RWPE2 (cell line): ENCODE measurements around the gene GCAT.
"Not testable (repeated sequence)": the region's sequence is repeated elsewhere in the genome, so short reads cannot be mapped to it uniquely, and the experiment has no call there.

Experiments used
- ATAC-seq: fragments of 200-7000 bp; cut with Tn5 transposase; 3 replicates; pipeline ENCODE4 v1.9.1; 2021; ENCODE audit warnings: low read depth
- DNase-seq: peaks from one replicate; pipeline ENCODE4 v3.0.0-alpha.2; 2020; ENCODE audit warnings: low spot score
- H3K27ac ChIP-seq: fragments of 450-650 bp; 2 replicates; pipeline ENCODE4 v1.5.1; 2017; ENCODE audit warnings: mild to moderate bottlenecking; ENCODE audit not compliant: poor library complexity, severe bottlenecking
- H3K27me3 ChIP-seq: fragments of 250-450 bp; sonication (Bioruptor Pico); 2 replicates; pipeline ENCODE4 v1.5.1; 2021; ENCODE audit warnings: mild to moderate bottlenecking, moderate library complexity; ENCODE audit not compliant: insufficient read depth, poor library complexity, severe bottlenecking
- H3K36me3 ChIP-seq: fragments of 250-450 bp; sonication (Bioruptor Pico); 2 replicates; pipeline ENCODE4 v1.5.1; 2020; ENCODE audit warnings: low read depth, mild to moderate bottlenecking, moderate library complexity
- H3K4me1 ChIP-seq: fragments of 250-450 bp; sonication (Bioruptor Pico); 2 replicates; pipeline ENCODE4 v1.5.1; 2021; ENCODE audit warnings: mild to moderate bottlenecking, moderate library complexity; ENCODE audit not compliant: insufficient read depth, poor library complexity, severe bottlenecking
- H3K4me3 ChIP-seq: fragments of 250-450 bp; sonication (Bioruptor Pico); 2 replicates; pipeline ENCODE4 v1.5.1; 2021; ENCODE audit warnings: mild to moderate bottlenecking, moderate library complexity; ENCODE audit not compliant: severe bottlenecking
- H3K9me3 ChIP-seq: fragments of 250-450 bp; sonication (Bioruptor Pico); 2 replicates; pipeline ENCODE4 v1.5.1; 2021; ENCODE audit warnings: mild to moderate bottlenecking, moderate library complexity; ENCODE audit not compliant: severe bottlenecking
- TF ChIP-seq, protein P1 (sequence below): fragments of 450-650 bp; IDR thresholded peaks from one replicate; pipeline ENCODE4 v1.5.1; 2017; ENCODE audit warnings: mild to moderate bottlenecking, moderate library complexity; ENCODE audit not compliant: poor library complexity, severe bottlenecking

GCAT gene

GRCh38 chr22:37792494-37792893 lies 15.2 kb upstream of the GCAT start:
- Histone ChIP-seq H3K4me1 (no peaks in the 10 kb centered on the region), H3K27me3 (no peaks in the 10 kb centered on the region), H3K9me3 (no peaks in the 10 kb centered on the region), H3K36me3 (no peaks in the 10 kb centered on the region), H3K4me3 (no peak overlapping the region), H3K27ac (no peak overlapping the region)
- DNase-seq (no peak), ATAC-seq (no peak)
- TF ChIP-seq, protein P1, sequence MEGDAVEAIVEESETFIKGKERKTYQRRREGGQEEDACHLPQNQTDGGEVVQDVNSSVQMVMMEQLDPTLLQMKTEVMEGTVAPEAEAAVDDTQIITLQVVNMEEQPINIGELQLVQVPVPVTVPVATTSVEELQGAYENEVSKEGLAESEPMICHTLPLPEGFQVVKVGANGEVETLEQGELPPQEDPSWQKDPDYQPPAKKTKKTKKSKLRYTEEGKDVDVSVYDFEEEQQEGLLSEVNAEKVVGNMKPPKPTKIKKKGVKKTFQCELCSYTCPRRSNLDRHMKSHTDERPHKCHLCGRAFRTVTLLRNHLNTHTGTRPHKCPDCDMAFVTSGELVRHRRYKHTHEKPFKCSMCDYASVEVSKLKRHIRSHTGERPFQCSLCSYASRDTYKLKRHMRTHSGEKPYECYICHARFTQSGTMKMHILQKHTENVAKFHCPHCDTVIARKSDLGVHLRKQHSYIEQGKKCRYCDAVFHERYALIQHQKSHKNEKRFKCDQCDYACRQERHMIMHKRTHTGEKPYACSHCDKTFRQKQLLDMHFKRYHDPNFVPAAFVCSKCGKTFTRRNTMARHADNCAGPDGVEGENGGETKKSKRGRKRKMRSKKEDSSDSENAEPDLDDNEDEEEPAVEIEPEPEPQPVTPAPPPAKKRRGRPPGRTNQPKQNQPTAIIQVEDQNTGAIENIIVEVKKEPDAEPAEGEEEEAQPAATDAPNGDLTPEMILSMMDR, result no peak

- no peaks in the 10 kb centered on the region for H3K36me3 ChIP-seq
- H3K27me3 ChIP-seq, result no peaks in the 10 kb centered on the region
- no peak for ATAC-seq
- no peaks in the 10 kb centered on the region for H3K9me3 ChIP-seq
- TF ChIP-seq, protein P1, result no peak
- no peaks in the 10 kb centered on the region for H3K4me1 ChIP-seq
- no peak for DNase-seq
- no peak overlapping the region for H3K4me3 ChIP-seq
- H3K27ac ChIP-seq, result no peak overlapping the region
These were observed 13.4 kb upstream of the GCAT start for GRCh38 chr22:37794376-37794775.

DNA sequence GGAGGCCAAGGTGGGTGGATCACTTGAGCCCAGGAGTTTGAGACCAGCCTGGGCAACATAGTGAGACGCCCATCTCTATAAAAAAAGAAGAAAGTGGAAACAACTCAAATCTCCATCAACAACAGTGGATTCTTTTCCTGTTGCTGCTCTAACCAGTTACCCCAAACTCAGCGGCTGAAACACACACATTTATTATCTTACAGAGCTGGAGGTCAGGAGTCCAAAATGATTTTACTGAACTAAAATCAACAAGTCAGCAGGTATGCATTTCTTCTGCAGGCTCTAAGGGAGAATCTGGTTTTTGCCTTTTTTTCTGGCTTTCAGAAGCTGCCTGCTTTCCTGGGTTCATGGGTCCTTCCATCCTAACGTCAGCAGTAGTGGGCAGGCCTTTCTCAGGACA lies 11.7 kb upstream of the GCAT start:
- TF ChIP-seq, protein P1, result no peak

DNA sequence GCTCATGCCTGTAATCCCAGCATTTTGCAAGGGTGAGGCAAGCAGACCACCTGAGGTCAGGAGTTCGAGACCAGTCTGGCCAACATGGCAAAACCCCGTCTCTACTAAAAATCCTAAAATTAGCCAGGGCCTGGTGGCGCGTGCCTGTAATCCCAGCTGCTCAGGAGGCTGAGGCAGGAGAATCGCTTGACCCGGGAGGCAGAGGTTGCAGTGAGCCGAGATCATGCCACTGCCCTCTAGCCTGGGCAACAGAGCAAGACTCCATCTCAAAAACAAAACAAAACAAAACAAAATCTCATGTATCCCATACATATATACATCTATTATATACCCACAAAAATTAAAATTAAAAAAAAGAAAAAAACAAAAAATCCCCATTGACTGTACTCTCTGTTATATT lies 10.5 kb upstream of the GCAT start:
- not testable (repeated sequence) for ATAC-seq, H3K4me1 ChIP-seq, H3K27ac ChIP-seq, H3K9me3 ChIP-seq, DNase-seq, H3K4me3 ChIP-seq, H3K36me3 ChIP-seq, H3K27me3 ChIP-seq

More for the DNA sequence above, 11.7 kb upstream of the GCAT start:
- H3K27ac ChIP-seq, result no peak overlapping the region
- DNase-seq (no peak), ATAC-seq (no peak)
- no peak overlapping the region for H3K4me3 ChIP-seq
- no peaks in the 10 kb centered on the region for H3K4me1 ChIP-seq
- H3K27me3 ChIP-seq, result no peaks in the 10 kb centered on the region
- no peaks in the 10 kb centered on the region for H3K36me3 ChIP-seq
- H3K9me3 ChIP-seq, result no peaks in the 10 kb centered on the region

DNA sequence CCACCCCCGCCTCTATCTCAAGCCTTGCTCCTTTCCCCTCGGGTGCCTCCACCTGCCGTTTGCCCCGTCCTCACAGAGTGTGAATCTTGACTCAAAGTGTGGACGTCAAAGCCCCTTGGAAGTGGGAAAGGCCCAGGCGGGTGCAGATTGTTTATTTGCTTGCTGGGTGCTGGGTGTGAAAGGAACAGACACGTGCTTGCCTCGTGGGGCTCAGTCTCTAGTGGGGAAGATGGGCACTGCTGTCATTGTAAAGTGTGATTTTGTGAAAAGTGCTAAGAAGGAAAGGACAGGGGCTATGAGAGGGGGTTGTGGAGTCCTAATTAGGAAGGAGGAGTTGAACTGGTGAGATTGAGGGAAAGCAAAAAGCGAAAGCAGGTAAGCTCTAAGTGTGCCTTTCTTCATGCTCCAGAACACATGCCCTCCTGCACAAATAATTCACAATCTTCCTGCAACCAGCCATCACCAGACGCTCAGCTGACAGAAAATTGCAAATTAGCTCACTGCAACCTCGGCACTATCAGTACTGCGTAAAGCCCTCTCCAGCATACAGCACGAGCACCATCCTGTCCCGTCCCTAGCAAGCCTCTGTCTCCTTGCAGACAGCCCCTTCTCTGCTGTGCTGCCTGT lies 9.7 kb upstream of the GCAT start:
- no peak overlapping the region for H3K4me3 ChIP-seq
- no peak for DNase-seq
- TF ChIP-seq, protein P1, result no peak
- no peak for ATAC-seq
- H3K9me3 ChIP-seq, result no peaks in the 10 kb centered on the region
- no peak overlapping the region for H3K27ac ChIP-seq
- peaks cover 2% of the 10 kb centered on the region for H3K4me1 ChIP-seq
- no peaks in the 10 kb centered on the region for H3K36me3 ChIP-seq
- no peaks in the 10 kb centered on the region for H3K27me3 ChIP-seq

- H3K27me3 ChIP-seq, H3K4me1 ChIP-seq, H3K27ac ChIP-seq, H3K9me3 ChIP-seq, ATAC-seq, DNase-seq, H3K4me3 ChIP-seq, H3K36me3 ChIP-seq: not testable (repeated sequence)
These were observed 7.8 kb upstream of the GCAT start for GRCh38 chr22:37799979-37800378.
